Activated T-cell treated with anti-CD3 and anti-CD28 coated beads, Interleukin-2, amount 50 U/mL, for 24 hours (primary cell): ENCODE data around the gene ESR2.
"Not testable (repeated sequence)": the region's sequence is repeated elsewhere in the genome, so short reads cannot be mapped to it uniquely, and the experiment has no call there.

Experiments
- DNase-seq: peaks from one replicate; pipeline ENCODE4 v3.0.0-alpha.2; 2020
- H3K27ac Mint-ChIP-seq: 2 replicates; pipeline ENCODE4 v1.8.0; 2020; ENCODE audit warnings: mild to moderate bottlenecking, mixed read lengths
- H3K27me3 Mint-ChIP-seq: 2 replicates; pipeline ENCODE4 v1.8.0; 2020; ENCODE audit warnings: mixed read lengths
- H3K36me3 Mint-ChIP-seq: 2 replicates; pipeline ENCODE4 v1.8.0; 2020; ENCODE audit warnings: low read depth, mixed read lengths
- H3K4me1 Mint-ChIP-seq: 2 replicates; pipeline ENCODE4 v1.8.0; 2020; ENCODE audit warnings: low read depth, mixed read lengths
- H3K4me3 Mint-ChIP-seq: 2 replicates; pipeline ENCODE4 v1.8.0; 2020; ENCODE audit warnings: mild to moderate bottlenecking, moderate library complexity, mixed read lengths
- H3K9me3 Mint-ChIP-seq: 2 replicates; pipeline ENCODE4 v1.8.0; 2020; ENCODE audit warnings: mixed read lengths

Gene ESR2

GRCh38 chr14:64293976-64294671 is at the start of gene ESR2:
Gene ESR2 (minus strand): TSS chr14:64294371. CDS start chr14:64282985, 11,386 bp downstream.
- peaks cover 51% of the 10 kb centered on the region for H3K4me1 Mint-ChIP-seq
- peaks cover 30% of the 10 kb centered on the region for H3K27me3 Mint-ChIP-seq
- peak within 1 kb of the TSS; percentile 70 for H3K4me3 Mint-ChIP-seq
- DNase-seq: peak; percentile 58
- H3K9me3 Mint-ChIP-seq: no peaks in the 10 kb centered on the region
- H3K36me3 Mint-ChIP-seq: no peaks in the 10 kb centered on the region
- peak within 1 kb of the TSS; percentile 71 for H3K27ac Mint-ChIP-seq

- Mint-ChIP-seq H3K4me3 (no peak overlapping the region), H3K4me1 (peaks cover 26% of the 10 kb centered on the region)
Measured at GRCh38 chr14:64340560-64341196, 46.5 kb upstream of the ESR2 start.

GRCh38 chr14:64338616-64339316 is 44.6 kb upstream of the ESR2 start:
- Mint-ChIP-seq H3K4me3 (peak overlapping the region; percentile 92), H3K9me3 (peaks cover 8% of the 10 kb centered on the region), H3K27ac (peak overlapping the region; percentile 93), H3K27me3 (no peaks in the 10 kb centered on the region), H3K4me1 (peaks cover 26% of the 10 kb centered on the region), H3K36me3 (peaks cover 11% of the 10 kb centered on the region)
- DNase-seq: peak; percentile 92

More at GRCh38 chr14:64340560-64341196, 46.5 kb upstream of the ESR2 start:
- Mint-ChIP-seq H3K27me3 (no peaks in the 10 kb centered on the region), H3K9me3 (peaks cover 8% of the 10 kb centered on the region), H3K36me3 (peaks cover 8% of the 10 kb centered on the region), H3K27ac (no peak overlapping the region)
- no peak for DNase-seq

- DNase-seq: no peak
- Mint-ChIP-seq H3K4me3 (peak overlapping the region; percentile 92), H3K36me3 (peaks cover 11% of the 10 kb centered on the region), H3K4me1 (peaks cover 26% of the 10 kb centered on the region), H3K9me3 (peaks cover 8% of the 10 kb centered on the region), H3K27me3 (no peaks in the 10 kb centered on the region), H3K27ac (peak overlapping the region; percentile 93)
Measured at GRCh38 chr14:64337888-64338615, 43.9 kb upstream of the ESR2 start.

- Mint-ChIP-seq H3K36me3 (no peaks in the 10 kb centered on the region), H3K4me1 (no peaks in the 10 kb centered on the region), H3K27me3 (no peaks in the 10 kb centered on the region), H3K9me3 (no peaks in the 10 kb centered on the region), H3K27ac (no peak overlapping the region), H3K4me3 (no peak overlapping the region)
- no peak for DNase-seq
Measured at GRCh38 chr14:64329149-64329548, 35.0 kb upstream of the ESR2 start.

GRCh38 chr14:64326502-64326901 is 32.3 kb upstream of the ESR2 start:
- H3K4me3 Mint-ChIP-seq: no peak overlapping the region
- no peak for DNase-seq
- no peaks in the 10 kb centered on the region for H3K9me3 Mint-ChIP-seq
- no peaks in the 10 kb centered on the region for H3K36me3 Mint-ChIP-seq
- no peak overlapping the region for H3K27ac Mint-ChIP-seq
- H3K4me1 Mint-ChIP-seq: no peaks in the 10 kb centered on the region
- peaks cover 5% of the 10 kb centered on the region for H3K27me3 Mint-ChIP-seq

GRCh38 chr14:64324895-64325294 is 30.7 kb upstream of the ESR2 start:
- Mint-ChIP-seq H3K4me3 (no peak overlapping the region), H3K36me3 (no peaks in the 10 kb centered on the region), H3K27ac (no peak overlapping the region), H3K9me3 (no peaks in the 10 kb centered on the region), H3K4me1 (no peaks in the 10 kb centered on the region), H3K27me3 (peaks cover 11% of the 10 kb centered on the region)
- no peak for DNase-seq

GRCh38 chr14:64324461-64324860 is 30.3 kb upstream of the ESR2 start:
- no peak for DNase-seq
- H3K9me3 Mint-ChIP-seq: no peaks in the 10 kb centered on the region
- no peak overlapping the region for H3K4me3 Mint-ChIP-seq
- no peaks in the 10 kb centered on the region for H3K36me3 Mint-ChIP-seq
- peaks cover 11% of the 10 kb centered on the region for H3K27me3 Mint-ChIP-seq
- no peak overlapping the region for H3K27ac Mint-ChIP-seq
- H3K4me1 Mint-ChIP-seq: no peaks in the 10 kb centered on the region

GRCh38 chr14:64320362-64320761 is 26.2 kb upstream of the ESR2 start:
- not testable (repeated sequence) for H3K36me3 Mint-ChIP-seq, H3K4me1 Mint-ChIP-seq, DNase-seq, H3K4me3 Mint-ChIP-seq, H3K9me3 Mint-ChIP-seq, H3K27ac Mint-ChIP-seq
- H3K27me3 Mint-ChIP-seq: peaks cover 11% of the 10 kb centered on the region

- peaks cover 11% of the 10 kb centered on the region for H3K27me3 Mint-ChIP-seq
- H3K4me3 Mint-ChIP-seq, H3K4me1 Mint-ChIP-seq, H3K27ac Mint-ChIP-seq, H3K36me3 Mint-ChIP-seq, H3K9me3 Mint-ChIP-seq, DNase-seq: not testable (repeated sequence)
Measured at GRCh38 chr14:64318695-64319094, 24.5 kb upstream of the ESR2 start.

GRCh38 chr14:64303471-64303917 is 9.3 kb upstream of the ESR2 start:
- Mint-ChIP-seq H3K4me1 (no peaks in the 10 kb centered on the region), H3K36me3 (no peaks in the 10 kb centered on the region), H3K4me3 (no peak overlapping the region), H3K27me3 (peaks cover 7% of the 10 kb centered on the region), H3K9me3 (no peaks in the 10 kb centered on the region), H3K27ac (no peak overlapping the region)
- no peak for DNase-seq

- no peak overlapping the region for H3K4me3 Mint-ChIP-seq
- DNase-seq: no peak
- no peaks in the 10 kb centered on the region for H3K36me3 Mint-ChIP-seq
- H3K9me3 Mint-ChIP-seq: no peaks in the 10 kb centered on the region
- peaks cover 27% of the 10 kb centered on the region for H3K27me3 Mint-ChIP-seq
- no peak overlapping the region for H3K27ac Mint-ChIP-seq
- H3K4me1 Mint-ChIP-seq: peaks cover 35% of the 10 kb centered on the region
Measured at GRCh38 chr14:64298773-64299172, 4.6 kb upstream of the ESR2 start.

GRCh38 chr14:64296561-64296960 is 2.4 kb upstream of the ESR2 start:
- no peak for DNase-seq
- Mint-ChIP-seq H3K27me3 (peaks cover 37% of the 10 kb centered on the region), H3K36me3 (no peaks in the 10 kb centered on the region), H3K4me3 (peak overlapping the region; percentile 43), H3K4me1 (peaks cover 49% of the 10 kb centered on the region), H3K9me3 (no peaks in the 10 kb centered on the region), H3K27ac (peak overlapping the region; percentile 74)

GRCh38 chr14:64294672-64295413 is 672 bp upstream of the ESR2 start:
- peaks cover 33% of the 10 kb centered on the region for H3K27me3 Mint-ChIP-seq
- no peaks in the 10 kb centered on the region for H3K9me3 Mint-ChIP-seq
- peak overlapping the region; percentile 71 for H3K27ac Mint-ChIP-seq
- no peaks in the 10 kb centered on the region for H3K36me3 Mint-ChIP-seq
- peaks cover 51% of the 10 kb centered on the region for H3K4me1 Mint-ChIP-seq
- DNase-seq: peak; percentile 91
- peak overlapping the region; percentile 70 for H3K4me3 Mint-ChIP-seq
